ENCODE data around the gene FBXO5.

The FBXO5 gene

GRCh38 chr6:152952045-152952444 is 30.8 kb downstream of the FBXO5 start:
- peak; percentile 21 for DNase-seq (ENCODE audit: extremely low read depth, low read depth)
- TF ChIP-seq CTCF (IDR thresholded peaks at IDR 0.05; ENCODE audit: low read depth, low read length, missing control alignments), result no peak
- no peak overlapping the region for H3K4me3 ChIP-seq (replicated peaks; ENCODE audit: low read depth, low read length)

- TF ChIP-seq CTCF (IDR thresholded peaks at IDR 0.05; ENCODE audit: low read depth, low read length, missing control alignments), result no peak
- no peak overlapping the region for H3K4me3 ChIP-seq (replicated peaks; ENCODE audit: low read depth, low read length)
- DNase-seq (ENCODE audit: extremely low read depth, low read depth), result no peak
These were observed 32.6 kb downstream of the FBXO5 start for GRCh38 chr6:152950240-152950639.

- no peak overlapping the region for H3K4me3 ChIP-seq (replicated peaks; ENCODE audit: low read depth, low read length)
- DNase-seq (ENCODE audit: extremely low read depth, low read depth), result peak; percentile 22
- peak; percentile 43 for TF ChIP-seq CTCF (IDR thresholded peaks at IDR 0.05; ENCODE audit: low read depth, low read length, missing control alignments)
These were observed 34.6 kb downstream of the FBXO5 start for GRCh38 chr6:152948150-152948768.

- DNase-seq (ENCODE audit: extremely low read depth, low read depth), result no peak
- no peak overlapping the region for H3K4me3 ChIP-seq (replicated peaks; ENCODE audit: low read depth, low read length)
These were observed 35.8 kb downstream of the FBXO5 start for GRCh38 chr6:152946995-152947394.

GRCh38 chr6:152946484-152946883 is 36.4 kb downstream of the FBXO5 start:
- H3K4me3 ChIP-seq (replicated peaks; ENCODE audit: low read depth, low read length), result no peak overlapping the region
- no peak for TF ChIP-seq CTCF (IDR thresholded peaks at IDR 0.05; ENCODE audit: low read depth, low read length, missing control alignments)
- no peak for DNase-seq (ENCODE audit: extremely low read depth, low read depth)

More at GRCh38 chr6:152946995-152947394, 35.8 kb downstream of the FBXO5 start:
- no peak for TF ChIP-seq CTCF (IDR thresholded peaks at IDR 0.05; ENCODE audit: low read depth, low read length, missing control alignments)

- DNase-seq (ENCODE audit: extremely low read depth, low read depth), result no peak
- TF ChIP-seq CTCF (IDR thresholded peaks at IDR 0.05; ENCODE audit: low read depth, low read length, missing control alignments), result no peak
These were observed 39.5 kb downstream of the FBXO5 start for GRCh38 chr6:152943260-152943897.

More at GRCh38 chr6:152943260-152943897, 39.5 kb downstream of the FBXO5 start:
- H3K4me3 ChIP-seq (replicated peaks; ENCODE audit: low read depth, low read length), result no peak overlapping the region

Measured in HFF-Myc (cell line).